Left ventricle myocardium superior (tissue), 1 donor: ENCODE measurements around the gene SPTLC3. TPM values are rescaled to one million over a fixed set of nuclear protein-coding genes. Genes with fewer than 3 reads are reported as not detected.

Source experiments
- ATAC-seq: fragments of 200-7000 bp; cut with Tn5 transposase; one replicate; pipeline ENCODE4 v1.9.1; 2020; ENCODE audit warnings: mild to moderate bottlenecking, moderate library complexity
- DNase-seq: peaks from one replicate; pipeline ENCODE4 v3.0.0-alpha.2; 2020
- intact Hi-C: fragments of 100-400 bp; cut with micrococcal nuclease; formaldehyde crosslinking; loops from one replicate; pipeline ENCODE4 v1.11.0; 2022
- total RNA-seq: library from RNA; stranded (reverse); fragmentation: NEBNext Ultra II Directional; extraction: Animal tissue kit (Norgen Biotek cat#: 25700); gene quantifications from one replicate; pipeline ENCODE4 v1.2.1, GENCODE V29; 2021
- donor health status: DM: no; HTN: yes; CAD: no; lungs with severe emphysema.

SPTLC3 gene
- total RNA-seq, 1 donor from 2014 or later = 5.4 TPM

DNA sequence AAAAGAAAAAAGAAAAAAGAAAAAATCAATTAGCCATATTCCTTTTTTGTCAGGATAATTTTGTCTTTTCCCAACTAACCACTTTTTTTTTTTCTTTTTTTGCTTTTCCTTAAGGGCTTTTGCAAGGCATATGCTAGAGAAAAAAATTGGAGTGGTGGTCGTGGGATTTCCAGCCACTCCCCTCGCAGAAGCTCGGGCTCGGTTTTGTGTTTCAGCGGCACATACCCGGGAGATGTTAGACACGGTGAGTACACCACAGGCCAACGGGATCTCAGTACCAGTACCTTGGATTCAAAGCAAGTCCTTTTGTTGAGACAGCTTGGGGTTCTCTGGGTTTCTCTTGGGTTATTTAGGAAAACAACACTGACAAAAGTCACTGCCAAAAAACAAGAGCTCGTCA lies 151.1 kb downstream of the SPTLC3 start:
- intact Hi-C loops = no loop called here
- no peak for ATAC-seq

GRCh38 chr20:13165203-13165602 lies 156.4 kb downstream of the SPTLC3 start:
- ATAC-seq = no peak
- intact Hi-C loops = no loop called here
- no peak for DNase-seq

More for the DNA sequence above, 151.1 kb downstream of the SPTLC3 start:
- DNase-seq = no peak

GRCh38 chr20:13166011-13166410 lies 157.2 kb downstream of the SPTLC3 start:
- DNase-seq (no peak), ATAC-seq (no peak)
- intact Hi-C loops = no loop called here

DNA sequence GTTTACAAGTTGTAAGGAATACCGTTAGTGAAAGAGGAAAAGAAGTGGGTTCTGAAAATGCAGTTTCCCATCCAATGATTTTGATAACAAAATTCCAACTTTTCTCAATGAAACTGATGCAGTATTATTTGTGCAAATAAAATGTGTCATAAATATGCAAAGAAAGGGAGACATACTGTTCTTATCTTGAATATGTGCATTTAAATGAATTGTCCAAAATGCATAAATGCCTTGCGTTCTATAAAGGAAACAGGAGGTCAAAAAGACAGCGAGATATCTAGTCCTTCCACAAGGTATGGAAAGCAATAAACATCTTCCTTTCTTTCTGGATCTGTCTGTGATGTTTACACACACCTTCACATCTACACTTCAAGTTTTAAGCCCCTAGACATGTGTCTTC lies 157.7 kb downstream of the SPTLC3 start:
- ATAC-seq (no peak), DNase-seq (no peak)
- intact Hi-C loops = no loop called here

DNA sequence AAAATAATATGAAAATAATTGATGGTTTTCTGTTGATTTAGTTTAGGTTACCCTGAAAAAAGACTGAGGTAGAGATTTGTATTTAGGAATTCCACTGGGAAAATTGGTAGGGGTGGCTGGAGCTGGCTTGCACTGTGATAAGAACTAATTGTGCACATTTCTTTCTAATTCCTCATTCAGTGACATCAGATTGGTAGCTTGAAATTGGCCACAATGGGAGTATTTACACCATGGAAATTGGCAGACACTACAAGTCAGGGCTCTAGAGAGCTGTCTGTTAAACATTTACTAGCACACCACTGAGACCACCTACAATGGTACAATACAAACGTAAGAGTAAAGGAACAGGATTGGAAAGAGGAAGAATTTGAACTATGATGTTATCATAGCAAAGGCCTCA lies 160.3 kb downstream of the SPTLC3 start:
- intact Hi-C loops = no loop called here
- DNase-seq = no peak
- no peak for ATAC-seq

GRCh38 chr20:13170771-13171170 lies 162.0 kb downstream of the SPTLC3 start:
- ATAC-seq = no peak
- DNase-seq = no peak
- intact Hi-C loops = no loop called here

DNA sequence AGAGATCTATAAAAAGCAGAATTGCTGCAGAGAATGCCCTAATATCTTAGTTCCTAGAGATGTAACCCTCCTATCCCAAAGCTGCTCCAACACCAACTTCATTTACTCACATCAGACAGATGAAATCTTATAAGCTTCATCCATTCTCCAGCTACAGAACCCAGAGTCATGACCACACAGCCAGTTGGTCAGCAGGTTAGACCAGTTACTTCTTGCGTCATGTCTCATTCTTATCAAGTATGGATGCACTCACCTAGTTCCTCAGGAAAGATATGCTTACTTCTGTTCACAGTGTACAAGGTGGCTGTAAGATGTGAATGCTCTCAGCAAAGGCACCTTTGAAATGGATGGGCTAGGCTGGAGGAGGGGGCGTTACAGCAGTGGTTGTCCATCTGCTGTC lies 164.4 kb downstream of the SPTLC3 start:
- DNase-seq (no peak), ATAC-seq (no peak)
- intact Hi-C loops = no loop called here

GRCh38 chr20:13174402-13174801 lies 165.6 kb downstream of the SPTLC3 start:
- intact Hi-C loops = no loop called here
- DNase-seq (no peak), ATAC-seq (no peak)

GRCh38 chr20:13180986-13181889 lies 172.5 kb downstream of the SPTLC3 start:
- DNase-seq = no peak
- no peak for ATAC-seq
- intact Hi-C loops = no loop called here

GRCh38 chr20:13183005-13183404 lies 174.2 kb downstream of the SPTLC3 start:
- ATAC-seq = no peak
- no peak for DNase-seq
- intact Hi-C loops = no loop called here

DNA sequence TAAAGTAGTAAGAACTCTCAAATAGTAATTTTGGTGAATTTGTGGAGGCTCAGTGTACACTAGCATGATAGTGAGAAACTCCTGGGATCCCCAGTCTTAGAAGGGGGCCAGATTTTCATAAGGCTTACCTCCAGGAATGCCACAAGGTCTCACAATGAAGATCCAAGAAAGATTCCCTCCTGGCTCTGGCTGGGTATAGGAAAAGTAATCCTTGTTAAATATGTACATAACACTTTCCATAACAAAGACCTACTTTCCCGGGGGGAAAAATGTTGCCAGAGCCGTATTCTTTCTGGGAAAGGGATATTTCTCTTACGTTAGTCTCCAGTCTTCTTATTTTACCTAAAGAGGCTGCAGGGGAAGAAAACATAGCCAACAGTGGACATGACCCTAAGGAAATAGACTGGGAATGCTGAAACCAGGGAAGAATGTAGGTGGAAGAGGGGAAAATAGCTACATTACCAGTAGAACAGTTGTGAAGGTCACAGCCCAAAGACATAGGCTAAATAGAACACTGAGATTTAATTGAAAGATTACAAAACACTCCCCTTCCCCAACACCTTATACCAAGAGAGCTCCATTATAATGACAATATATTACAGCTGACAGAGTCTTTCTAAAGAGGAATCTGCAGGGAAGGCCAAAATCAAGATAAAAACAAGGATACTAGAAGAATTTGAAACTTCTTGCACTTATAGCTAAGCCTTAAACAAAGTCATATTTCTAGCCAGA lies 177.4 kb downstream of the SPTLC3 start:
- ATAC-seq (no peak), DNase-seq (no peak)
- intact Hi-C loops = no loop called here

- ATAC-seq = no peak
- no peak for DNase-seq
- intact Hi-C loops = no loop called here
Measured at GRCh38 chr20:13187899-13188298, 179.1 kb downstream of the SPTLC3 start.

- intact Hi-C loops = loop anchor here (10.0 kb wide), 1 partner anchor 196 kb away; no protein-coding TSS in a partner anchor
- DNase-seq = no peak
- no peak for ATAC-seq
Measured at GRCh38 chr20:13199279-13199678, 190.5 kb downstream of the SPTLC3 start.

GRCh38 chr20:13200767-13201500 lies 192.2 kb downstream of the SPTLC3 start:
- DNase-seq (no peak), ATAC-seq (no peak)
- intact Hi-C loops = no loop called here

DNA sequence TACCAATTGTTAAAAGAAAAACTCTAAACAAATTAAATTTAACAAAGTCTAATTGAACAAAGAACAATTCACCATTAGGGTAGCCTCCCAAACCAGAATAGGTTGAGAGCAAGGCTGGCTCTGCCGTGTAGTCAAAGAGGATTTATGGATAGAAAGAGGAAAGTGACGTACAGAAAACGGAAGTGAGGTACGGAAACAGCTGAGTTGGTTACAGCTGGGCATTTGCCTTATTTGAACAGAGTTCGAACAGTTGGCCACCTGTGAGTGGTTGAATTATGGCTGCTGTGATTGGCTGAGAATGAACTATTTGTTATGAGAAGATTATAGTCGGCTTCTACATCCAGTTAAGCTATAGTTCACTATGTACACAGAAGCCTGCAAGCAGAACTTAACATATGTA lies 193.8 kb downstream of the SPTLC3 start:
- ATAC-seq = no peak
- DNase-seq = no peak
- intact Hi-C loops = no loop called here

DNA sequence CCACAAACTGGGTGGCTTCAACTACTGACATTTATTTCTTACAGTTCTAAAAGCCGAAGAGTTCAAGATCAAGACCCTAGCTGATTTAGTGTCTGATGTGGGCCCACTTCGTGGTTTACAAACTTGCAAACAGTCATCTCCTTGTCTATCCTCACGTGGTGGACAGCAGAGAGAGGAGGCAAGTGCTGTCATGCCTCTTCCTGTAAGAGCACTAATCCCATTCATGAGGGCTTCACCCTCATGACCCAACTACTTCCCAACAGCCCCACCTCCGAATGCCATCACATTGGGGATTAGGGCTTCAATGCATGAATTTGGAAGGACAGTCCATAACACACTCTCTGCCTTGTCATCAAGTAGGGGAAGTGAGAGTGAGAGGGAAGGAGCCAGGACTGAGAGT lies 196.7 kb downstream of the SPTLC3 start:
- DNase-seq (no peak), ATAC-seq (no peak)
- intact Hi-C loops = no loop called here

- intact Hi-C loops = no loop called here
- DNase-seq = no peak
- no peak for ATAC-seq
Measured at GRCh38 chr20:13205848-13206434, 197.2 kb downstream of the SPTLC3 start.

DNA sequence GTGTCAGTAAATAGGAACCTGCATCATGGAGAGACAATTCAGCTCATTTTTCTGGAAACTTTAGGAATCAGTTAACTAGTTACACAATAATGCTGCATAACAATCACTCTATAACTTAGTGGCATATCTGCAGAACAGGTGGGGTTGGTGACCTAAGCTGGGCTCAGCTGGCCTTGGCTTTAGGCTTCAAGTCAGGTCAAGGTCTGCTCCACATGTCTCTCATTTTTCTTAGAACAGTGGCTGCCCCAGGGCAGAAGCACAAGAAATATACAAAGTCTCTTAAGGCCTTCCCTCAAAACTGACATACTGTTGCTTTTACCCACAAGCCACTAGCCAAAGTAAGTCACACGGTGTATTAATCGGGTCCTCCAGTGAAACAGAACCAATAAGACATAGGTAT lies 198.2 kb downstream of the SPTLC3 start:
- DNase-seq (no peak), ATAC-seq (no peak)
- intact Hi-C loops = no loop called here

DNA sequence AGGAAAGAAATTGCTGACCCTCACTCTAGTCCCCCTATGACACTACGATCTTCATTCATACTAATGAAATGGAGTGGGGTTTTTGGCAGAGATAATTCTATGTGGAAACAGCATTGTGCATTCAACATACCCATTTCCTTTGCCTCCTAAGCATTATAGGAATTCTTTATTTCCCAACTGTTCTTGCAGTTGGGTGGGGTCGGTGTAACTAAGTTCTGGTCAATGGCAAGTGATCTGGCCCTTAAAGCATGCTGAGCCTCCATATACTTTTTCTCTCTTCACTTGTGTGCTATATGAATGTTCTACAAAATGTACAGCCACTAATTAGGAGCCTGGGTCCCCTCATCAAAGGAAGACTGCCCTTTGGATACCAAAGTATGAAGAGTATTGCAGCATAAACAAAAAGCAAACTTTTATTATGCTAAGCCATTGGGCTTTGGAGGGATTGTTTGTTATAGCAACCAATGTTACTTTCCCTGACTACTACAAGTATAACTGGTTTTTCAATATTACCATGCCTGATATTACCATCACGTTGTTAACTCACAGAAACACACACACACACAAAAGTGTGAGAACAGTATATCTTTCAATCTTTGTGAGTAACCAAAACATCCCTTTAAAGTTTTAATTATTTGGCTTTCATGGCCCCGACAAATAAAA lies 203.3 kb downstream of the SPTLC3 start:
- DNase-seq (no peak), ATAC-seq (no peak)
- intact Hi-C loops = no loop called here
